HCT116 (cell line): ENCODE results near the gene CEMIP2. TPM values are rescaled to one million over a fixed set of nuclear protein-coding genes. Genes with fewer than 3 reads are reported as not detected.

Experiments
- ATAC-seq: fragments of 200-7000 bp; cut with Tn5 transposase; 2 replicates; pipeline ENCODE4 v1.9.1; 2020; ENCODE audit warnings: mild to moderate bottlenecking, moderate library complexity
- BruUV-seq: library from RNA; stranded (reverse); fragments of 400-500 nt; replicated peaks from 2 replicates; lab custom pipeline; 2021; lab: Mats Ljungman, UMichigan
- CTCF ChIA-PET: fragments of 300-600 bp; sonication (Branson Sonifier 250); formaldehyde crosslinking; loops from one replicate; lab custom pipeline; 2021; ENCODE audit warnings: antibody characterized with exemption; lab: Charles Lee
- POLR2A ChIA-PET: fragments of 300-600, 350-600 bp; sonication (Branson Sonifier 250); formaldehyde crosslinking; loops from one replicate; lab custom pipeline; 2021; ENCODE audit warnings: antibody characterized with exemption; lab: Charles Lee
- RAD21 ChIA-PET, 2 experiments: fragments of 300-600 bp; sonication (Branson Sonifier 250); formaldehyde crosslinking; loops; one replicate each; lab custom pipeline; 2023; ENCODE audit warnings: low total read pairs in 2 of 2; ENCODE audit not compliant: uncharacterized antibody in 2 of 2, unreplicated experiment in 2 of 2, low non-redundant PET in 1 of 2; lab: Charles Lee
- DNase-seq: peaks from one replicate; pipeline ENCODE4 v3.0.0-alpha.2; 2010; ENCODE audit warnings: low read depth, low spot score
- H2AFZ ChIP-seq: fragments of 200-600 bp; shearing (Covaris generic), sonication (generic); 2 replicates; pipeline ENCODE4 v1.6.1; 2017; ENCODE audit warnings: low read depth, mixed run types, mixed read lengths, antibody characterized with exemption, low read length; ENCODE audit not compliant: poor library complexity, severe bottlenecking
- H3K27ac ChIP-seq: 2 replicates; pipeline ENCODE4 v1.5.1; 2012; ENCODE audit warnings: low read depth, low read length
- H3K27me3 ChIP-seq: fragments of 200-600 bp; sonication (generic); 2 replicates; pipeline ENCODE4 v1.6.1; 2016; ENCODE audit warnings: mixed run types, low read length, mixed read lengths; ENCODE audit not compliant: insufficient read depth
- H3K36me3 ChIP-seq, 2 experiments: fragments of 200-500 bp in 1 of 2; fragments of 200-600 bp in 1 of 2; sonication (Bioruptor generic) in 1 of 2; sonication (generic) in 1 of 2; 2 replicates each; pipeline versions ENCODE4 v1.5.1 to v1.6.1; 2014 to 2016; ENCODE audit warnings: low read length in 2 of 2, inconsistent platforms in 1 of 2, mixed read lengths in 1 of 2, mixed run types in 1 of 2; ENCODE audit not compliant: insufficient read depth in 2 of 2, control insufficient read depth in 1 of 2
- H3K4me1 ChIP-seq, 2 experiments: fragments of 200-600 bp in 1 of 2; sonication (generic) in 1 of 2; 2 replicates each; pipeline versions ENCODE4 v1.5.1 to v1.6.1; 2012 to 2017; ENCODE audit warnings: low read length in 2 of 2, inconsistent platforms in 1 of 2, mild to moderate bottlenecking in 1 of 2, mixed read lengths in 1 of 2, mixed run types in 1 of 2, moderate library complexity in 1 of 2; ENCODE audit not compliant: insufficient read depth in 2 of 2, control insufficient read depth in 1 of 2
- H3K4me2 ChIP-seq: fragments of 200-600 bp; sonication (generic); 2 replicates; pipeline ENCODE4 v1.6.1; 2017; ENCODE audit warnings: mixed run types, low read length, mixed read lengths
- H3K4me3 ChIP-seq, 2 experiments: fragments of 200-600 bp in 1 of 2; sonication (generic) in 1 of 2; replicated peaks in 1 of 2; 2 replicates each; pipeline ENCODE4 v1.5.1; 2011 to 2016; ENCODE audit warnings: low read length in 2 of 2, control low read depth in 1 of 2, low read depth in 1 of 2, mild to moderate bottlenecking in 1 of 2, mixed read lengths in 1 of 2, mixed run types in 1 of 2
- H3K79me2 ChIP-seq: fragments of 200-600 bp; sonication (generic); 2 replicates; pipeline ENCODE4 v1.6.1; 2017; ENCODE audit warnings: mild to moderate bottlenecking, mixed run types, low read length, moderate library complexity, mixed read lengths; ENCODE audit not compliant: insufficient read depth
- H3K9ac ChIP-seq: fragments of 200-600 bp; sonication (generic); 2 replicates; pipeline ENCODE4 v1.6.1; 2016; ENCODE audit warnings: low read length, mixed read lengths
- H3K9me2 ChIP-seq: fragments of 200-600 bp; sonication (generic), shearing (Covaris generic); 2 replicates; pipeline ENCODE4 v1.6.1; 2017; ENCODE audit warnings: mixed run types, mild to moderate bottlenecking, moderate library complexity; ENCODE audit not compliant: insufficient read depth
- H3K9me3 ChIP-seq, 2 experiments: fragments of 200-500 bp in 1 of 2; fragments of 200-600 bp in 1 of 2; sonication (Bioruptor generic) in 1 of 2; sonication (generic) in 1 of 2; 2 replicates each; pipeline ENCODE4 v1.6.1; 2014 to 2017; ENCODE audit warnings: low read length in 2 of 2, mixed read lengths in 2 of 2, inconsistent platforms in 1 of 2, low read depth in 1 of 2, mild to moderate bottlenecking in 1 of 2, mixed run types in 1 of 2, moderate library complexity in 1 of 2; ENCODE audit not compliant: control insufficient read depth in 1 of 2, insufficient read depth in 1 of 2
- H4K20me1 ChIP-seq: fragments of 200-600 bp; sonication (generic), shearing (Covaris generic); 2 replicates; pipeline ENCODE4 v1.6.1; 2017; ENCODE audit warnings: mixed run types, mild to moderate bottlenecking, moderate library complexity; ENCODE audit not compliant: insufficient read depth
- ATF3 ChIP-seq: IDR thresholded peaks from 2 replicates; pipeline ENCODE4 v1.6.1; 2012
- CEBPB ChIP-seq: IDR thresholded peaks from 2 replicates; pipeline ENCODE4 v1.6.1; 2012; ENCODE audit warnings: low read depth
- ELF1 ChIP-seq: IDR thresholded peaks from 2 replicates; pipeline ENCODE4 v1.6.1; 2012; ENCODE audit warnings: low read depth, borderline replicate concordance
- EZH2 ChIP-seq: fragments of 200-600 bp; sonication (generic); IDR thresholded peaks from 2 replicates; pipeline ENCODE4 v1.6.1; 2017; ENCODE audit warnings: antibody characterized with exemption, mixed run types
- EZH2phosphoT487 ChIP-seq: fragments of 200-600 bp; IDR thresholded peaks from 2 replicates; pipeline ENCODE4 v1.6.1; 2018; ENCODE audit warnings: antibody characterized with exemption, borderline replicate concordance
- MAX ChIP-seq: IDR thresholded peaks from 2 replicates; pipeline ENCODE4 v1.6.1; 2012
- POLR2A ChIP-seq: IDR thresholded peaks from 2 replicates; pipeline ENCODE4 v1.7.0; 2011; ENCODE audit warnings: borderline replicate concordance; ENCODE audit not compliant: insufficient read depth, insufficient read length; ENCODE audit errors: extremely low read depth
- RAD21 ChIP-seq: IDR thresholded peaks from 2 replicates; pipeline ENCODE4 v1.6.1; 2012; ENCODE audit warnings: low read depth, mild to moderate bottlenecking
- SIN3A ChIP-seq: IDR thresholded peaks from 2 replicates; pipeline ENCODE4 v1.6.1; 2012; ENCODE audit warnings: low read depth
- TCF7L2 ChIP-seq: IDR thresholded peaks from 2 replicates; pipeline ENCODE4 v1.7.0; 2011; ENCODE audit warnings: borderline replicate concordance, inconsistent platforms; ENCODE audit not compliant: insufficient read depth, insufficient read length; ENCODE audit errors: extremely low read depth
- YY1 ChIP-seq: IDR thresholded peaks from 2 replicates; pipeline ENCODE4 v1.6.1; 2011; ENCODE audit warnings: low read length, low read depth, moderate library complexity, mild to moderate bottlenecking; ENCODE audit not compliant: insufficient replicate concordance; ENCODE audit errors: extremely low read depth
- ZFX ChIP-seq: fragments of 450-650 bp; IDR thresholded peaks from 2 replicates; pipeline ENCODE4 v1.6.1; 2017
- ZNF274 ChIP-seq: fragments of 200-500 bp; sonication (Bioruptor generic); IDR thresholded peaks from 2 replicates; pipeline ENCODE4 v1.6.1; 2014; ENCODE audit warnings: mild to moderate bottlenecking, low read depth, low read length, inconsistent platforms
- intact Hi-C: fragments of 100-400 bp; cut with micrococcal nuclease; formaldehyde crosslinking; loops from 2 replicates; pipeline ENCODE4 v1.10.0; 2022
- total RNA-seq: library from RNA; stranded (reverse); gene quantifications from one replicate; pipeline ENCODE4 v1.2.1, GENCODE V29; 2021; ENCODE audit not compliant: unreplicated experiment

Gene CEMIP2
- total RNA-seq, 1 experiment from 2014 or later, result 14.3 TPM

- DNase-seq (no peak), ATAC-seq (no peak)
- intact Hi-C loops, result no loop called here
- no TSS peak for BruUV-seq
- Histone ChIP-seq H3K9ac (no peak overlapping the region), H3K4me1 (no peaks in the 10 kb centered on the region), H3K4me2 (no peak overlapping the region), H2AFZ (no peak overlapping the region), H3K4me3 (no peak overlapping the region), H3K36me3 (no peaks in the 10 kb centered on the region), H3K79me2 (no peaks in the 10 kb centered on the region), H4K20me1 (no peaks in the 10 kb centered on the region), H3K27me3 (no peaks in the 10 kb centered on the region), H3K9me2 (no peaks in the 10 kb centered on the region), H3K9me3 (no peaks in the 10 kb centered on the region), H3K27ac (no peak overlapping the region)
- POLR2A ChIA-PET, result no interaction called here
- RAD21 ChIA-PET, result no interaction called here
- TF ChIP-seq YY1 (no peak), ATF3 (no peak), SIN3A (no peak), ZNF274 (no peak), RAD21 (no peak), EZH2 (no peak), EZH2phosphoT487 (no peak), POLR2A (no peak), ZFX (no peak), MAX (no peak), ELF1 (no peak), TCF7L2 (no peak), CEBPB (no peak)
- CTCF ChIA-PET, result no interaction called here
Observed at GRCh38 chr9:71655141-71655540, 113.2 kb downstream of the CEMIP2 start.

GRCh38 chr9:71652480-71652879, 115.8 kb downstream of the CEMIP2 start:
- ATAC-seq (no peak), DNase-seq (no peak)
- Histone ChIP-seq H3K27ac (no peak overlapping the region), H3K27me3 (no peaks in the 10 kb centered on the region), H3K36me3 (no peaks in the 10 kb centered on the region), H3K79me2 (no peaks in the 10 kb centered on the region), H3K4me2 (no peak overlapping the region), H3K9me2 (no peaks in the 10 kb centered on the region), H2AFZ (no peak overlapping the region), H3K9ac (no peak overlapping the region), H3K4me1 (peaks cover 1 to 4% of the 10 kb centered on the region in 2 experiments; a peak in 3 of 4 replicates), H3K9me3 (no peaks in the 10 kb centered on the region), H4K20me1 (no peaks in the 10 kb centered on the region), H3K4me3 (no peak overlapping the region)
- RAD21 ChIA-PET, result no interaction called here
- intact Hi-C loops, result no loop called here
- CTCF ChIA-PET, result no interaction called here
- POLR2A ChIA-PET, result no interaction called here
- BruUV-seq, result no TSS peak
- no peak for TF ChIP-seq ZNF274
- no peak for TF ChIP-seq SIN3A
- TF ChIP-seq MAX, result no peak
